PFSK-1 (cell line): ENCODE results near the gene DHFR2.

Experiments used
- FOXP2 ChIP-seq: optimal IDR thresholded peaks from 2 replicates; pipeline ENCODE3; 2011; ENCODE audit warnings: borderline replicate concordance, control low read depth, inconsistent platforms; ENCODE audit not compliant: insufficient read depth; ENCODE audit errors: extremely low read length, extremely low read depth
- POLR2AphosphoS5 ChIP-seq: IDR thresholded peaks from 2 replicates; pipeline ENCODE4 v1.6.1; 2012; ENCODE audit warnings: low read depth, mild to moderate bottlenecking, control low read depth, low read length, moderate library complexity
- REST ChIP-seq, 2 experiments: IDR thresholded peaks; 2 replicates each; pipeline versions ENCODE4 v1.6.1 to v1.8.0; 2011 to 2012; ENCODE audit warnings: low read depth in 2 of 2, low read length in 2 of 2, control low read depth in 1 of 2, inconsistent platforms in 1 of 2, mild to moderate bottlenecking in 1 of 2, moderate library complexity in 1 of 2; ENCODE audit not compliant: insufficient read depth in 1 of 2
- SIN3A ChIP-seq: IDR thresholded peaks from 2 replicates; pipeline ENCODE4 v1.6.1; 2012; ENCODE audit warnings: mild to moderate bottlenecking, low read length, moderate library complexity, borderline replicate concordance; ENCODE audit not compliant: insufficient read depth
- TAF1 ChIP-seq: IDR thresholded peaks from 2 replicates; pipeline ENCODE4 v1.6.1; 2012; ENCODE audit warnings: low read length, control low read depth, borderline replicate concordance; ENCODE audit not compliant: insufficient read depth

DHFR2 gene

GRCh38 chr3:94064243-94064860 lies 1.6 kb upstream of the DHFR2 start:
- TF ChIP-seq SIN3A (no peak), FOXP2 (no peak), REST (IDR thresholded peaks at IDR 0.05; ENCODE audit: insufficient read depth in 1 of 2, low read depth in 2 of 2, low read length in 2 of 2) (no peak), POLR2AphosphoS5 (no peak), TAF1 (no peak)

- no peak for TF ChIP-seq SIN3A
- no peak for TF ChIP-seq REST (IDR thresholded peaks at IDR 0.05; ENCODE audit: insufficient read depth in 1 of 2, low read depth in 2 of 2, low read length in 2 of 2)
- TF ChIP-seq TAF1, result no peak
- no peak for TF ChIP-seq POLR2AphosphoS5
- no peak for TF ChIP-seq FOXP2
Measured at GRCh38 chr3:94063496-94064119, 892 bp upstream of the DHFR2 start.

- TF ChIP-seq POLR2AphosphoS5 (no peak), REST (IDR thresholded peaks at IDR 0.05; ENCODE audit: insufficient read depth in 1 of 2, low read depth in 2 of 2, low read length in 2 of 2) (no peak), FOXP2 (no peak), TAF1 (no peak), SIN3A (no peak)
Measured at GRCh38 chr3:94061297-94061696, 1.4 kb downstream of the DHFR2 start.

GRCh38 chr3:94050546-94050945 lies 12.2 kb downstream of the DHFR2 start:
- no peak for TF ChIP-seq TAF1
- TF ChIP-seq REST (IDR thresholded peaks at IDR 0.05; ENCODE audit: insufficient read depth in 1 of 2, low read depth in 2 of 2, low read length in 2 of 2), result no peak
- no peak for TF ChIP-seq POLR2AphosphoS5
- no peak for TF ChIP-seq FOXP2
- no peak for TF ChIP-seq SIN3A
